Panc1 (cell line): Measurements from ENCODE around the gene TAGLN2. TPM values are rescaled to one million over a fixed set of nuclear protein-coding genes. Genes with fewer than 3 reads are reported as not detected.

Experiments used
- ATAC-seq: fragments of 200-7000 bp; cut with Tn5 transposase; 2 replicates; pipeline ENCODE4 v1.9.1; 2020; ENCODE audit warnings: mild to moderate bottlenecking, moderate library complexity
- BruUV-seq: library from RNA; stranded (reverse); fragments of 400-500 nt; replicated peaks from 2 replicates; lab custom pipeline; 2021; lab: Mats Ljungman, UMichigan
- CTCF ChIA-PET: fragments of 300-600 bp; sonication (Branson Sonifier 250); formaldehyde crosslinking; loops from one replicate; lab custom pipeline; 2022; ENCODE audit warnings: antibody characterized with exemption; lab: Charles Lee
- POLR2A ChIA-PET: fragments of 300-600 bp; sonication (Branson Sonifier 250); formaldehyde crosslinking; loops from one replicate; lab custom pipeline; 2022; ENCODE audit warnings: antibody characterized with exemption; lab: Charles Lee
- DNase-seq: peaks from one replicate; pipeline ENCODE4 v3.0.0-alpha.2; 2010; ENCODE audit warnings: low read depth, low spot score
- H3K27ac ChIP-seq: 2 replicates; pipeline ENCODE4 v1.5.1; 2011; ENCODE audit warnings: mild to moderate bottlenecking, low read length, inconsistent platforms
- H3K27me3 ChIP-seq: fragments of 200-500 bp; sonication (Bioruptor generic); 2 replicates; pipeline ENCODE4 v1.6.0; 2014; ENCODE audit warnings: low read length, inconsistent platforms; ENCODE audit not compliant: control insufficient read depth, insufficient read depth
- H3K36me3 ChIP-seq: fragments of 200-500 bp; sonication (Bioruptor generic); 2 replicates; pipeline ENCODE4 v1.5.1; 2014; ENCODE audit warnings: inconsistent platforms, mild to moderate bottlenecking, low read length, moderate library complexity; ENCODE audit not compliant: control insufficient read depth, insufficient read depth
- H3K4me1 ChIP-seq: 2 replicates; pipeline ENCODE4 v1.5.1; 2011; ENCODE audit warnings: inconsistent platforms, mild to moderate bottlenecking, low read length, moderate library complexity; ENCODE audit not compliant: control insufficient read depth, insufficient read depth
- H3K4me3 ChIP-seq, 2 experiments: 2 replicates each; pipeline ENCODE4 v1.5.1; 2011 to 2012; ENCODE audit warnings: low read depth in 2 of 2, low read length in 2 of 2, mild to moderate bottlenecking in 2 of 2, inconsistent platforms in 1 of 2, moderate library complexity in 1 of 2
- H3K9me3 ChIP-seq: fragments of 200-500 bp; sonication (Bioruptor generic); 2 replicates; pipeline ENCODE4 v1.5.1; 2014; ENCODE audit warnings: low read depth, mild to moderate bottlenecking, inconsistent platforms, low read length, moderate library complexity; ENCODE audit not compliant: control insufficient read depth, insufficient read depth
- CTCF ChIP-seq: fragments of 450-650 bp; IDR thresholded peaks from 2 replicates; pipeline ENCODE4 v1.5.1; 2017; ENCODE audit warnings: mild to moderate bottlenecking
- POLR2AphosphoS5 ChIP-seq: IDR thresholded peaks from 2 replicates; pipeline ENCODE4 v1.6.1; 2012; ENCODE audit warnings: mild to moderate bottlenecking, low read depth, low read length, moderate library complexity
- REST ChIP-seq, 2 experiments: IDR thresholded peaks; 2 replicates each; pipeline ENCODE4 v1.6.1; 2011 to 2012; ENCODE audit warnings: low read depth in 2 of 2, control low read depth in 1 of 2, low read length in 1 of 2, mild to moderate bottlenecking in 1 of 2, moderate library complexity in 1 of 2; ENCODE audit not compliant: insufficient read depth in 1 of 2
- SIN3A ChIP-seq: IDR thresholded peaks from 2 replicates; pipeline ENCODE4 v1.6.1; 2012; ENCODE audit warnings: low read depth, mild to moderate bottlenecking, low read length, moderate library complexity, borderline replicate concordance; ENCODE audit not compliant: insufficient read depth
- TCF7L2 ChIP-seq: IDR thresholded peaks from 2 replicates; pipeline ENCODE4 v1.6.1; 2011; ENCODE audit warnings: mild to moderate bottlenecking, low read depth, low read length, inconsistent platforms
- in situ Hi-C: cut with HindIII; loops from 2 replicates; pipeline ENCODE4 v1.10.0; 2016; ENCODE audit warnings: low sequenced_read_pairs, low pct_unique_long_range_greater_than_20kb
- intact Hi-C: fragments of 100-400 bp; cut with micrococcal nuclease; formaldehyde crosslinking; loops from one replicate; pipeline ENCODE4 v1.10.0; 2022; ENCODE audit not compliant: unreplicated experiment
- total RNA-seq: library from RNA; stranded (reverse); gene quantifications from one replicate; pipeline ENCODE4 v1.2.1, GENCODE V29; 2021; ENCODE audit not compliant: unreplicated experiment

TAGLN2 gene
- total RNA-seq, 1 experiment from 2014 or later = 474 TPM

GRCh38 chr1:159913451-159914192, 11.7 kb downstream of the TAGLN2 start:
- intact Hi-C loops (no loop called here), in situ Hi-C loops (no loop called here)
- H3K4me3 ChIP-seq = no peak overlapping the region
- peaks cover 51% of the 10 kb centered on the region for H3K4me1 ChIP-seq
- ChIA-PET POLR2A (no interaction called here), CTCF (no interaction called here)
- ATAC-seq (no peak), DNase-seq (no peak)
- TF ChIP-seq CTCF (no peak), SIN3A (no peak), TCF7L2 (no peak), REST (IDR thresholded peaks at IDR 0.05; ENCODE audit: insufficient read depth in 1 of 2, low read depth in 2 of 2, low read length in 1 of 2) (no peak), POLR2AphosphoS5 (no peak)
- BruUV-seq = no TSS peak
- H3K27me3 ChIP-seq = no peaks in the 10 kb centered on the region
- H3K27ac ChIP-seq = peak overlapping the region; percentile 55
- no peaks in the 10 kb centered on the region for H3K9me3 ChIP-seq
- no peaks in the 10 kb centered on the region for H3K36me3 ChIP-seq

- H3K9me3 ChIP-seq = no peaks in the 10 kb centered on the region
- ChIA-PET POLR2A (no interaction called here), CTCF (no interaction called here)
- H3K4me3 ChIP-seq = no peak overlapping the region
- no peaks in the 10 kb centered on the region for H3K27me3 ChIP-seq
- ATAC-seq = no peak
- in situ Hi-C loops (no loop called here), intact Hi-C loops (no loop called here)
- peak overlapping the region; percentile 39; the same call in 1 of the 2 replicates for H3K27ac ChIP-seq
- no peaks in the 10 kb centered on the region for H3K36me3 ChIP-seq
- DNase-seq = no peak
- TF ChIP-seq POLR2AphosphoS5 (no peak), TCF7L2 (no peak), REST (IDR thresholded peaks at IDR 0.05; ENCODE audit: insufficient read depth in 1 of 2, low read depth in 2 of 2, low read length in 1 of 2) (no peak), SIN3A (no peak), CTCF (no peak)
- peaks cover 32% of the 10 kb centered on the region for H3K4me1 ChIP-seq
- no TSS peak for BruUV-seq
These were observed 13.8 kb downstream of the TAGLN2 start for GRCh38 chr1:159911326-159912070.
